ENCODE measurements around the gene MAPK4.
"Not testable (repeated sequence)": the region's sequence is repeated elsewhere in the genome, so short reads cannot be mapped to it uniquely, and the experiment has no call there.

Gene MAPK4

DNA sequence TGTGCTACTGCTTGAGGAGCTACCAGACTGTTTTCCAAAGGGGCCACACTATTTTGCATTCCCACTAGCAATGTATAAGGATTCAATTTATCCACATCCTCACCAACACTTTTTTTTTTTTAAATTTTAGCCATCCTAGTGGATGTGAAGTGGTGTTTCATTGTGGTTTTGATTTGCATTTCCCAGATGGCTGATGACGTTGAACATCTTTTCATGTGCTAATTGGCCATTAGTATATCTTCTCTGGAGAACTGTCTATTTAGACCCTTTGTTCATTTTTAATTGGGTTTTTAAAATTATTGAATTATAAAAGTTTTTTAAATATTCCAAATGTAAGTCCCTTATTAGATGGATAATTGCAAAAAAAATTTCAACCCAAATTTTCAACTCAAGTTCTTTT is 121.1 kb downstream of the MAPK4 start:
- no peak for DNase-seq (ENCODE audit: low read depth in 3 of 3)

DNA sequence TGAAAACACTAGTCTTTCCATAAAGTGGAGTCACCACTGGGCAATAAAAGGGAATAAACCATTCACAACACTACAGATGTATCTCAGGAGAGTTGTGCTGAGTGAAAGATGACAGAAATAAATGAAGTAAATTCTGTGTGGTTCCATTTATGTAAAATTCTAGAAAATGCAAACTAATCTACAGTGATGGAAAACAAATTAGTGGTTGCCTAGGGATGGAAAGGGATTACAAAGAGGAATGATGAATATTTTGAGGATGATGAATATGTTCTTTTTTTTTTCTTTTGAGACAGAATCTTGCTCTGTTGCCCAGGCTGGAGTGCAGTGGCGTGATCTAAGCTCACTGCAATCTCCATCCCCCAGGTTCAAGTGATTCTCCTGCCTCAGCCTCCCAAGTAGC is 123.0 kb downstream of the MAPK4 start:
- DNase-seq (ENCODE audit: low read depth in 3 of 3): no peak

- DNase-seq (ENCODE audit: low read depth in 3 of 3): no peak
Observed at GRCh38 chr18:50686409-50686808, 126.5 kb downstream of the MAPK4 start.

DNA sequence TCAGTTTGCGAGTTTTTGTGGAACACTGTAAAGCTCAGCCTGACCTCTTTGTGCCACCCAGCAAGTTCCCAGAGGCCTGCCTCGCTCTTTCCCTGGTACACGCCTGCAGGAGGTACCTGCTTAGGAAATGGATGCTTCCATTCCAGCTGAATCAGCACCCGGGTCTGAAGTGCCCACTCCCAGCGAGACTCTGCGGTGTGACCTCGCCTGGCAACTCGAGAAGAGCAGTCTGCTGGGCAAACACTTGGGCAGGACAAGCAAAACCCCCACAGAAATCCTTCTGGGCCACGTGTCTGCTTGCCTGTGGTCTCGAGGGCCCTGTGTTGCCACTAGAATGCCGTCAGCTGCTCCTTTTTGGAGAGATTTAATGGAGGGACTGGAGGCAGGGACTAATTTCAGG is 127.6 kb downstream of the MAPK4 start:
- no peak for DNase-seq (ENCODE audit: low read depth in 3 of 3)

DNA sequence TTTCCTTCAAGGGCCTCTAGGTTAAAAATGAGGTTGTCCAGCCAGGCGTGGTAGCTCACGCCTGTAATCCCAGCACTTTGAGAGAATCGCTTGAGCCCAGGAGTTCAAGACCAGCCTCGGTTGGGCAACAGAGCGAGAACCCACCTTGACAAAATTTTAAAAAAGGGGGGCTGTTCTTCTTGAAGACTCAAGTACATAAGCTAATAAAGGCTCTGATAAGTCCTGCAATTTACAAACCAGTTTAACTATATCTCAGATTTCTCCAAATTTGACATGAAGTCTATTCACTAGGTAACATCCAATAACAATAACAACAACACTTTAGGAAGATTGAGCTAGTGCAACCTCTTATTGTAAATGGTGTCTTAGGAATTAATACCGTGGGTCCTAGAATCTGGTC is 129.7 kb downstream of the MAPK4 start:
- DNase-seq (ENCODE audit: low read depth in 3 of 3): no peak

GRCh38 chr18:50694147-50694546 is 134.3 kb downstream of the MAPK4 start:
- DNase-seq (ENCODE audit: low read depth in 3 of 3): no peak

DNA sequence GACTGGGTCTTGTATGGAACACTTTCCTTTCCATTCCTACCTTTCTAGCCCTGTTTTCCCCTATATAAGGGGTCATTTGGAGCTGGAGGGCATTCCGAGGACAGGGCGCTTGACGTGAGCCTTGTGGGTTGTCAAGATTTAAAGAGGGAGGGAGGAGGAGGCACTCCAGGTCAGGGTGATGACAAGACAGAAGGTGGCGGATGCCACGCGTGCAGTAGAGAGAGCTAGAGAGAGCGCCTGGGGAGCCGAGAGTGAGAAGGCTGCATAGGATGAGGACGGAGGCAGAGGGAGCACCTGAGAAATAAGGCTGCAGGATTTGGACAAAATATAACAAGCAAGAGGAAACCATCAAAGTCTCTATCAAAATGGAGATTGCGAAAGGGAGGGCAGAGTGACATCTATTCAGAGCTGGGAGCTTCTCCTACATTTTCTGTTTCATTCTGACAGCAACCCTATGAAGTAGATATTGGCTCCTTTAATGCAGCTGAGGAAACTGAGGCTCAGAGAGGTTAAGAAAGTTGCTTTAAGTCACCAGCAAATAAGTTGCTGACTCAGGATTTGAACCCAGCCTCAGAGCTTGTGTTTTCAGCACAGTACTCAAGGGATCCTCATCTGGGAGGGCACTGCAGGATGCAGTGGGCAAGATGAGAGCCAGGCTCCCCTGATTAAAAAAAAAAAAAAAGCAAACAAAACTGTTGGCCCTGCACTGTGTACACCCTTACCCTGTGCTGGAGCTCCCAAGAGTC is 135.7 kb downstream of the MAPK4 start:
- DNase-seq (ENCODE audit: low read depth in 3 of 3): no peak

DNA sequence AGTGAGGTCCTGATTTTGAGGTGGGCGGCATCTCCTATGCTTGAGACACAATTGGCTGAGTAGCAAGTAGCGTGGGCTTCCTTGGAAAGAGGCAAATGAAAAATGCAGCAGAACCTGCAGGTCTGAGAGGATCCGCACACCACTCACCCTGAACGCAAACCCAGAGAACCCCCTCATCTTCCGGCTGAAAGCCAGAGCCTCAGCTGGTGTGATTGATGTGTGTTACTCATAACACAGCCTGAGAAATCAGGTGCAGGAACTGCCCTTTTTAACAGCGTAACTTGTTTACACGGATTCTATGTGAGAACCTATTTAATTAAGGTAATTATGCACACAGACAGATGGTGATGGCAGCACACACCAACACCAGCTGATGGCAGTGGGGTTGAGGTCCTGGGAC is 136.5 kb downstream of the MAPK4 start:
- no peak for DNase-seq (ENCODE audit: low read depth in 3 of 3)

DNA sequence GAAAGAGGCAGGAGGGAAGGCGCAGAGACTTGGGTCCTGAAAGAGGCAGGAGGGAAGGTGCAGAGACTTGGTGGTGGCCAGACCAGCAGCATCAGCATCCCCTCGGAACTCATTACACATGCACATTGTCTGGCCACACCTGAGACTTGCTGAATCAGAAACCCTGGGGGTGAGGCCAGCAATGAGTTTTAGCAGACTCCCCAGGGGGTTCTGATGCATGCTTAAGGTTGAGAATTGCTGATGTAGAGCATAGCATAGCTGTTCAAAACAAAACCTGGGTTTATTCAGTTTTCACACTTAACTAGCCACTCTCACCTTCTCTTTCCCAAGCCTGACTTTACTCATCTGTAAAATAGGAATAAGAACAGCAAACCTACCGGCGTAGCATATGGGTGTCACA is 137.0 kb downstream of the MAPK4 start:
- DNase-seq (ENCODE audit: low read depth in 3 of 3): no peak

GRCh38 chr18:50697509-50697908 is 137.6 kb downstream of the MAPK4 start:
- DNase-seq (ENCODE audit: low read depth in 3 of 3): no peak

GRCh38 chr18:50700245-50701165 is 140.6 kb downstream of the MAPK4 start:
- no peak for DNase-seq (ENCODE audit: low read depth in 3 of 3)

DNA sequence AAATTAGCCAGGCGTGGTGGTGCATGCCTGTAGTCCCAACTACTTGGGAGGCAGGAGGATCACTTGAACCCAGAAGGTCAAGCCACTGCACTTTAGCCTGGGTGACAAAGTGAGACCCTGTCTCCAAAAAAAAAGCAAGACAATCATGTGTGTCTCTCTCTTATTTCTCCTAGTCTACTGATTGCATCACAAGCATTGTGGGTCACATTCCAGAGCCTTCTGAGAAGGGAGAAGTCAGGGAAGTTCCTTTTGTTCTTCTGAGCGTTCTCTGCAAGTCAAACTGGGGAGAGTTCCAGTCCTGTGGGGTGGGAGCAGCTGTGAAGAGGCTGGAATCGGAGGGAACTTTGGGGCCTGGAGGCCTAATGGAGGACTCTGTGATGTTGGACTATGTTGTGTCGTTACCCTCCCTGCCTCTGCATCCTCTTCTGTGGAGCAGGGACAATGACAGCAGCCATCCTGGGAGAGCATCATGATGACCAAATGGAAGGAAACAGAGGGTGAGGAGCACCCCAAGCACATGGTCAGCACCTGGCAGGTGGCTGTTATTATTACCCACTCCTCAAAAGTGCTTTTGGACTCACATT is 144.6 kb downstream of the MAPK4 start:
- no peak for DNase-seq (ENCODE audit: low read depth in 3 of 3)

- no peak for DNase-seq (ENCODE audit: low read depth in 3 of 3)
Observed at GRCh38 chr18:50706199-50706598, 146.3 kb downstream of the MAPK4 start.

- no peak for DNase-seq (ENCODE audit: low read depth in 3 of 3)
Observed at GRCh38 chr18:50706651-50707050, 146.8 kb downstream of the MAPK4 start.

DNA sequence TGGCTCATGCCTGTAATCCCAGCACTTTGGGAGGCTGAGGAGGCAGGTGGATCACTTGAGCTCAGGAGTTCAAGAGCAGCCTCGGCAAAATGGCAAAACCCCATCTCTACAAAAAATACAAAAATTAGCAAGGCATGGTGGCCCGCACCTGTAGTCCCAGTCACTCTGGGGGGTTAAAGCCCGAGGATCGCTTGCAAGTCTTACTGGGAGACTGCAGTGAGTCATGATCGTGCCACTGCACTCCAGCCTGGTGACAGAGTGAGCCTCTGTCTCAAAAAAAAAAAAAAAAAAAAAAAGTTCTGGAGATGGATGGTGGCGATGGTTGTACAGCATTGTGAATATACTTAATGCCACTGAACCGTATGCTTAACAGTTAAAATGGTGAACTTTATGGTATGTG is 147.4 kb downstream of the MAPK4 start:
- DNase-seq (ENCODE audit: low read depth in 3 of 3): not testable (repeated sequence)

- DNase-seq (ENCODE audit: low read depth in 3 of 3): no peak
Observed at GRCh38 chr18:50707855-50708469, 148.1 kb downstream of the MAPK4 start.

DNA sequence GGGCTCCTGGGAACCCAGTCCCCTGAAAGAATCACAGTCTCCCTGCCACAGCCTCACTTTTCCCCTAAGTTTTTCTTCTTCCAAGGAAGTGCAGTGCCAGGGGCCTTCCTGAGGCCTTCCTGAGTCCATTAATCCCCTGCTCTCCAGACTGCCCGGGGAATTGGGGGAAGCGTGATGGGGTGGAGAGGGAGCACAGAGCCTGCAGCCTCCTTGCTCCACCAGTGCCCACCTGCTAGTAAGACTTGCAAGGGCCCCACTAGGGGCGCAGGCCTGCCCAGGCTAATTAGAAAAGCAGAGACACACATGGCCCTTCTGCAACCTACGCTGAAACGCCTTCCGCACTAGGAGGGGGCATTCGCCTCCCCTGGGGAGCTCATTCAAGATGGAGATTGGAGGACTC is 149.3 kb downstream of the MAPK4 start:
- DNase-seq (ENCODE audit: low read depth in 3 of 3): no peak

- no peak for DNase-seq (ENCODE audit: low read depth in 3 of 3)
Observed at GRCh38 chr18:50711386-50711785, 151.5 kb downstream of the MAPK4 start.

- DNase-seq (ENCODE audit: low read depth in 3 of 3): no peak
Observed at GRCh38 chr18:50715919-50716318, 156.0 kb downstream of the MAPK4 start.

DNA sequence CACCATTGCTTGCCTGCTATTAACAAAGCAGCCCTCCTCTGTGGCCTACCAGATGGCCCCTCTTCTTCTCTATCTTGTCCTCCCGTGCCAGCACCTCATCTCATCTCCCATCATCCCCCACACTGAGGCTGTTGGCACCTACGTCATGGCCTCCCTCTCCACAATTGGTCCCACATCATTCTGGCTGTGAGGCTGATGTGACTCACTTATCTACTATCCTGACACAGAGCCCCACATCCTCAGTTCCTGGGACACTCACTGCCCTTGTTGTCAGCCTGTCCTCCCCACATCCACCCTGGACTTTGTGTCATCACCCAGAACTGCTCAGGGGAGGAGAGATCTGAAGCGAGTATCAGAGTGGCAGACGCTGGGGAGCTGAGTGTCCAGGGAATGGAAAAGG is 157.0 kb downstream of the MAPK4 start:
- DNase-seq (ENCODE audit: low read depth in 3 of 3): no peak

DNA sequence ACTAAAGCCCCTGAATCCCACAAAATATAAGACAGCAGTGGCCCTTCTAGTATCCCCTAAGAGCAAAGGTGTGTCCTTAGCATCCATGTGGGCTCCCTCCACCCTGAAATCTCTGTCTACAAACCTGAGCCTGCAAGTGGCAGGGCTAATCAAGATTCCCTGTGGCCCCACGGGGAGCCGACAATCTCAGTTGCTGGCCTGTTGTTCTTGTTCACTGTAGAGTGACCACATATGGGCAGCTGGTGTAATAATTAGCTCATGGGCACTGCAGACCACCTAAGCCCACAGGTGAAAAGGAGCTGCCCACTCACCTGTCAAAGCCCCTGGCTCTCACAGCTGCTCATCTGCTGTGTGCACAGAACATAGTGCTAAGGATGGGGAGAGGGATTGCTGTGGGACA is 157.7 kb downstream of the MAPK4 start:
- DNase-seq (ENCODE audit: low read depth in 3 of 3): no peak
